GM12878 (cell line): Measurements from ENCODE around the gene JADE2. TPM values are rescaled to one million over a fixed set of nuclear protein-coding genes. Genes with fewer than 3 reads are reported as not detected.

Source experiments
- ATAC-seq: fragments of 200-7000 bp; cut with Tn5 transposase; 3 replicates; pipeline ENCODE4 v1.9.1; 2020; ENCODE audit warnings: mild to moderate bottlenecking, moderate library complexity
- BruUV-seq: library from RNA; stranded (reverse); fragments of 400-500 nt; replicated peaks from 2 replicates; lab custom pipeline; 2021; lab: Mats Ljungman, UMichigan
- CTCF ChIA-PET: fragments of 300-600 bp; sonication (Branson Sonifier 250); formaldehyde crosslinking; extraction: SDS; loops from one replicate; lab custom pipeline; 2021; ENCODE audit warnings: inconsistent platforms; lab: Yijun Ruan, JAX
- POLR2A ChIA-PET: fragments of 350-600 bp; formaldehyde crosslinking; extraction: SDS; loops from one replicate; lab custom pipeline; 2021; ENCODE audit warnings: inconsistent platforms; lab: Charles Lee
- RAD21 ChIA-PET: fragments of 300-600 bp; sonication (Branson Sonifier 250); formaldehyde crosslinking; loops from one replicate; lab custom pipeline; 2023; ENCODE audit warnings: antibody characterized with exemption; ENCODE audit not compliant: unreplicated experiment; lab: Charles Lee
- SMC1A ChIA-PET: fragments of 300-600 bp; sonication (Branson Sonifier 250); formaldehyde crosslinking; loops from one replicate; lab custom pipeline; 2023; ENCODE audit not compliant: unreplicated experiment, uncharacterized antibody; lab: Charles Lee
- DNase-seq: peaks from one replicate; pipeline ENCODE4 v3.0.0-alpha.2; 2011; ENCODE audit warnings: low read depth, low spot score
- FAIRE-seq: peaks from 3 replicates; lab custom pipeline; 2011; peaks lifted over from hg19 to GRCh38; lab: Jason Lieb, UNC
- H2AFZ ChIP-seq: 2 replicates; pipeline ENCODE4 v1.6.0; 2011; ENCODE audit warnings: low read depth, low read length, control low read depth; ENCODE audit not compliant: control insufficient read depth
- H3K27ac ChIP-seq: 2 replicates; pipeline ENCODE4 v1.5.1; 2011; ENCODE audit warnings: control low read depth; ENCODE audit not compliant: control insufficient read depth, insufficient read depth
- H3K27me3 ChIP-seq, 2 experiments: replicated peaks in 1 of 2; 2 replicates each; pipeline versions ENCODE4 v1.6.0 to v1.6.1; 2011; ENCODE audit warnings: low read length in 1 of 2; ENCODE audit not compliant: control insufficient read depth in 2 of 2, insufficient read depth in 2 of 2
- H3K36me3 ChIP-seq, 2 experiments: 2 replicates each; pipeline ENCODE4 v1.5.1; 2011; ENCODE audit warnings: low read length in 1 of 2; ENCODE audit not compliant: control insufficient read depth in 2 of 2, insufficient read depth in 2 of 2
- H3K4me1 ChIP-seq: 2 replicates; pipeline ENCODE4 v1.6.1; 2011; ENCODE audit warnings: mild to moderate bottlenecking, low read length, moderate library complexity, mixed read lengths; ENCODE audit not compliant: control insufficient read depth, insufficient read depth
- H3K4me2 ChIP-seq: 2 replicates; pipeline ENCODE4 v1.6.0; 2011; ENCODE audit warnings: control low read depth; ENCODE audit not compliant: control insufficient read depth, insufficient read depth
- H3K4me3 ChIP-seq: fragments of 200-600 bp; sonication (generic); 2 replicates; pipeline ENCODE4 v1.5.1; 2016
- H3K79me2 ChIP-seq: 2 replicates; pipeline ENCODE4 v1.6.0; 2011; ENCODE audit warnings: low read length; ENCODE audit not compliant: control insufficient read depth, insufficient read depth
- H3K9ac ChIP-seq: 2 replicates; pipeline ENCODE4 v1.8.0; 2011; ENCODE audit warnings: low read length, control low read depth, mixed read lengths; ENCODE audit not compliant: control insufficient read depth, insufficient read depth
- H3K9me3 ChIP-seq: replicated peaks from 3 replicates; pipeline ENCODE4 v1.5.1; 2011; ENCODE audit warnings: mild to moderate bottlenecking, low read length; ENCODE audit not compliant: control insufficient read depth, insufficient read depth
- H4K20me1 ChIP-seq: 2 replicates; pipeline ENCODE4 v1.6.0; 2011; ENCODE audit not compliant: control insufficient read depth, insufficient read depth
- CBFB ChIP-seq: IDR thresholded peaks from 2 replicates; pipeline ENCODE4 v1.6.1; 2016; ENCODE audit warnings: antibody characterized with exemption, low read depth
- CBX5 ChIP-seq: sonication (generic); IDR thresholded peaks from 2 replicates; pipeline ENCODE4 v1.6.1; 2016; ENCODE audit warnings: low read depth, moderate library complexity, mild to moderate bottlenecking, inconsistent platforms
- DPF2 ChIP-seq: fragments of 450-650 bp; IDR thresholded peaks from 2 replicates; pipeline ENCODE4 v1.6.1; 2017; ENCODE audit warnings: mild to moderate bottlenecking
- GABPA ChIP-seq: IDR thresholded peaks from 2 replicates; pipeline ENCODE4 v1.6.1; 2014; ENCODE audit warnings: antibody characterized with exemption, low read depth, mild to moderate bottlenecking, inconsistent platforms
- LARP7 ChIP-seq: fragments of 450-650 bp; IDR thresholded peaks from 2 replicates; pipeline ENCODE4 v1.6.1; 2017; ENCODE audit warnings: mild to moderate bottlenecking
- MTA2 ChIP-seq: fragments of 450-650 bp; IDR thresholded peaks from 2 replicates; pipeline ENCODE4 v1.6.1; 2016; ENCODE audit warnings: low read depth, mild to moderate bottlenecking, moderate library complexity
- NBN ChIP-seq: fragments of 450-650 bp; IDR thresholded peaks from 2 replicates; pipeline ENCODE4 v1.6.1; 2016
- NFXL1 ChIP-seq: fragments of 450-650 bp; IDR thresholded peaks from 2 replicates; pipeline ENCODE4 v1.6.1; 2017; ENCODE audit warnings: antibody characterized with exemption, mild to moderate bottlenecking, borderline replicate concordance
- NR2F1 ChIP-seq: fragments of 450-650 bp; conservative IDR thresholded peaks from 2 replicates; pipeline ENCODE4 v1.6.1; 2017; ENCODE audit warnings: mild to moderate bottlenecking
- PAX5 ChIP-seq: IDR thresholded peaks from 2 replicates; pipeline ENCODE4 v1.6.1; 2011; ENCODE audit warnings: low read depth, low read length, borderline replicate concordance
- SRF ChIP-seq, 2 experiments: IDR thresholded peaks; 2 replicates each; pipeline ENCODE4 v1.6.1; 2011; ENCODE audit warnings: low read depth in 2 of 2, low read length in 2 of 2, mild to moderate bottlenecking in 1 of 2, moderate library complexity in 1 of 2
- WRNIP1 ChIP-seq: IDR thresholded peaks from 2 replicates; pipeline ENCODE4 v1.6.1; 2011; ENCODE audit warnings: low read depth, low read length, improper control_type of control experiment, borderline replicate concordance
- ZBED1 ChIP-seq: IDR thresholded peaks from 2 replicates; pipeline ENCODE4 v1.6.1; 2016; ENCODE audit warnings: borderline replicate concordance
- ZNF384 ChIP-seq: IDR thresholded peaks from 2 replicates; pipeline ENCODE4 v1.6.1; 2012; ENCODE audit warnings: low read depth, mild to moderate bottlenecking, low read length, improper control_type of control experiment, borderline replicate concordance
- WGBS: methylation state at CpG from one replicate; pipeline ENCODE4 v1.1.6; 2016; ENCODE audit warnings: low lambda C conversion rate; ENCODE audit not compliant: insufficient replicate concordance, insufficient coverage; ENCODE audit errors: missing lambda C conversion rate; 5-methylcytosine and 5-hydroxymethylcytosine counted together
- in situ Hi-C: fragments of 300-500 bp; cut with MboI; formaldehyde crosslinking; loops from 9 replicates; pipeline ENCODE4 v1.14.3; 2018; ENCODE audit warnings: mixed read lengths
- intact Hi-C: fragments of 100-400 bp; cut with micrococcal nuclease; formaldehyde crosslinking; loops from one replicate; pipeline ENCODE4 v1.14.2; 2022; ENCODE audit not compliant: unreplicated experiment
- polyA plus RNA-seq, 11 experiments: library from polyadenylated mRNA; depleted of rRNA in 4 of 11; unstranded in 6 of 11; stranded (reverse) in 5 of 11; fragments of >200 nt; fragmentation: Nextera tagmentation in 4 of 11; fragmentation: Illumina TruSeq in 1 of 11; extraction: Ambion mirVana in 4 of 11; extraction: Trizol in 1 of 11; gene quantifications; 1 replicate in 1 of 11; 2 replicates in 10 of 11; pipeline versions ENCODE4 v1.2.1 to v1.2.3, GENCODE V29; 2011 to 2016; ENCODE audit warnings: inconsistent platforms in 2 of 11, missing spikeins in 2 of 11, low read depth in 1 of 11
- total RNA-seq, 4 experiments: library from RNA; depleted of rRNA in 3 of 4; stranded (reverse); fragments of >200 nt in 3 of 4; fragmentation: Illumina TruSeq in 1 of 4; extraction: Trizol in 1 of 4; gene quantifications; 2 replicates each; pipeline versions ENCODE4 v1.2.1 to v1.2.3, GENCODE V29; 2013 to 2021
- TF ChIP-seq, protein P1 (sequence below): fragments of 450-650 bp; conservative IDR thresholded peaks from 2 replicates; pipeline ENCODE4 v1.6.1; 2017; ENCODE audit warnings: mild to moderate bottlenecking, moderate library complexity
- TF ChIP-seq, protein P2 (sequence below): IDR thresholded peaks from 2 replicates; pipeline ENCODE4 v1.6.1; 2012; ENCODE audit warnings: low read depth, low read length, improper control_type of control experiment
- TF ChIP-seq, protein P3 (sequence below): fragments of 450-650 bp; IDR thresholded peaks from 2 replicates; pipeline ENCODE4 v1.6.1; 2016; ENCODE audit warnings: mild to moderate bottlenecking, moderate library complexity, borderline replicate concordance

Gene JADE2
- total and polyA plus RNA-seq, 10 of the 15 experiments (the other 5 are each of a cell fraction or from before 2014, with no cell fraction given): 1.5 to 67.0 (median 22.4) TPM

DNA sequence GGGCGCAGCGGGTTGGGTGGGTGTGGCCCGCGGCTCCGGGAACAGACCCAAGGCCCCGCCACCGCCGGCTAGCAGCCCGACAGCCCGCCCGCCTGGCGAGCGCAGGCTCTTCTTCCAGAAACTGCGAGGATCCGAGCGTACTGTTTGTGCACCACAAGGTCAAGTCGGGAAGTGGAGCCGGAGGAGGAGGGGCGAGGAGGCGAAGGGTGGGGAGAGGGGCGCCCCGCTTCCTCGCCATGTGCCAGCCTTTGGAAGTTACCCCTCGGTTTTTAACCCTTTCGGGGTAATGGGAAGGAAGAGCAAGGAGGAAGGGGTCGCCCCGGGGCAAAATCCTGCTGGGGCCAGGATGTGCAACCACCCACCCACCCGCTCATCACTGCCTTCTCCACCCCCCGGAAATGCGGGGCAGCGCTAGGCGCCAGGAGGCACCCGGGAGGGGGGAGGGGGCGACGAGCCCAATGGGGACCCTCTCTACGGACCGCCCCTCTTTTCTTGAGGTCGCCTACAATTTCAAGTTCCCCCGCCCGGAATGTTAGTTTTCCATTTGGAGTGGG is 1.1 kb upstream of the JADE2 start:
- peaks cover 7% of the 10 kb centered on the region for H3K4me1 ChIP-seq
- 1% methylated on average over 39 of the region's 40 CpGs for WGBS
- intact Hi-C loops: loop anchor here (2.0 kb wide), 2 partner anchors 20 to 22 kb away; no protein-coding TSS in a partner anchor
- CTCF ChIA-PET: interaction anchor here (0.5 to 2.8 kb wide), 14 partner anchors 19 to 161 kb away, joined by 3 to 12 read pairs (median 3); partner anchors contain the start of gene CDKN2AIPNL
- peaks cover 2 to 6% of the 10 kb centered on the region in 2 experiments; a peak in 1 of 4 replicates for H3K27me3 ChIP-seq
- peak overlapping the region; percentile 91 for H3K4me3 ChIP-seq
- DNase-seq (no peak), FAIRE-seq (no peak), ATAC-seq (peak; percentile 29)
- no peaks in the 10 kb centered on the region for H3K36me3 ChIP-seq
- peaks cover 46% of the 10 kb centered on the region for H3K79me2 ChIP-seq
- SMC1A ChIA-PET: interaction anchor here (0.6 to 13.4 kb wide), 13 partner anchors 9 to 342 kb away, joined by 3 to 148 read pairs (median 4); partner anchors contain the start of gene CDKN2AIPNL
- in situ Hi-C loops: no loop called here
- peak overlapping the region; percentile 100 for H3K9ac ChIP-seq
- no TSS peak for BruUV-seq
- RAD21 ChIA-PET: interaction anchor here (0.6 to 11.0 kb wide), 24 partner anchors 9 to 667 kb away, joined by 3 to 144 read pairs (median 4); partner anchors contain the start of genes CDKN2AIPNL and UBE2B
- POLR2A ChIA-PET: interaction anchor here (0.6 to 6.8 kb wide), 18 partner anchors 9 to 699 kb away, joined by 3 to 60 read pairs (median 5); partner anchors contain the start of gene UBE2B
- H2AFZ ChIP-seq: peak overlapping the region; percentile 84
- no peaks in the 10 kb centered on the region for H3K9me3 ChIP-seq
- peak overlapping the region; percentile 99 for H3K4me2 ChIP-seq
- no peaks in the 10 kb centered on the region for H4K20me1 ChIP-seq
- H3K27ac ChIP-seq: peak overlapping the region; percentile 97
- peak; percentile 54; the same call in 1 of the 2 replicates for TF ChIP-seq LARP7
- TF ChIP-seq CBFB: no peak
- no peak for TF ChIP-seq SRF (IDR thresholded peaks at IDR 0.05; ENCODE audit: low read depth in 2 of 2, low read length in 2 of 2)
- TF ChIP-seq, protein P1, sequence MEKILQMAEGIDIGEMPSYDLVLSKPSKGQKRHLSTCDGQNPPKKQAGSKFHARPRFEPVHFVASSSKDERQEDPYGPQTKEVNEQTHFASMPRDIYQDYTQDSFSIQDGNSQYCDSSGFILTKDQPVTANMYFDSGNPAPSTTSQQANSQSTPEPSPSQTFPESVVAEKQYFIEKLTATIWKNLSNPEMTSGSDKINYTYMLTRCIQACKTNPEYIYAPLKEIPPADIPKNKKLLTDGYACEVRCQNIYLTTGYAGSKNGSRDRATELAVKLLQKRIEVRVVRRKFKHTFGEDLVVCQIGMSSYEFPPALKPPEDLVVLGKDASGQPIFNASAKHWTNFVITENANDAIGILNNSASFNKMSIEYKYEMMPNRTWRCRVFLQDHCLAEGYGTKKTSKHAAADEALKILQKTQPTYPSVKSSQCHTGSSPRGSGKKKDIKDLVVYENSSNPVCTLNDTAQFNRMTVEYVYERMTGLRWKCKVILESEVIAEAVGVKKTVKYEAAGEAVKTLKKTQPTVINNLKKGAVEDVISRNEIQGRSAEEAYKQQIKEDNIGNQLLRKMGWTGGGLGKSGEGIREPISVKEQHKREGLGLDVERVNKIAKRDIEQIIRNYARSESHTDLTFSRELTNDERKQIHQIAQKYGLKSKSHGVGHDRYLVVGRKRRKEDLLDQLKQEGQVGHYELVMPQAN: peak; percentile 61; the same call in 1 of the 2 replicates
- TF ChIP-seq ZBED1: no peak
- peak; percentile 68; the same call in 1 of the 2 replicates for TF ChIP-seq MTA2
- peak; percentile 48; the same call in 1 of the 2 replicates for TF ChIP-seq NBN
- TF ChIP-seq NFXL1: no peak
- TF ChIP-seq, protein P2, sequence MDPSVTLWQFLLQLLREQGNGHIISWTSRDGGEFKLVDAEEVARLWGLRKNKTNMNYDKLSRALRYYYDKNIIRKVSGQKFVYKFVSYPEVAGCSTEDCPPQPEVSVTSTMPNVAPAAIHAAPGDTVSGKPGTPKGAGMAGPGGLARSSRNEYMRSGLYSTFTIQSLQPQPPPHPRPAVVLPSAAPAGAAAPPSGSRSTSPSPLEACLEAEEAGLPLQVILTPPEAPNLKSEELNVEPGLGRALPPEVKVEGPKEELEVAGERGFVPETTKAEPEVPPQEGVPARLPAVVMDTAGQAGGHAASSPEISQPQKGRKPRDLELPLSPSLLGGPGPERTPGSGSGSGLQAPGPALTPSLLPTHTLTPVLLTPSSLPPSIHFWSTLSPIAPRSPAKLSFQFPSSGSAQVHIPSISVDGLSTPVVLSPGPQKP: no peak
- 0 out of 2 replicates have a peak, but pooled peaks have one; percentile 16 for TF ChIP-seq ZNF384
- TF ChIP-seq WRNIP1: no peak
- no peak for TF ChIP-seq CBX5
- 0 out of 2 replicates have a peak, but pooled peaks have one; percentile 27 for TF ChIP-seq GABPA
- TF ChIP-seq PAX5: 0 out of 2 replicates have a peak, but pooled peaks have one; percentile 6
- peak; percentile 82 for TF ChIP-seq DPF2
- peak; percentile 81 for TF ChIP-seq NR2F1
- TF ChIP-seq, protein P3, sequence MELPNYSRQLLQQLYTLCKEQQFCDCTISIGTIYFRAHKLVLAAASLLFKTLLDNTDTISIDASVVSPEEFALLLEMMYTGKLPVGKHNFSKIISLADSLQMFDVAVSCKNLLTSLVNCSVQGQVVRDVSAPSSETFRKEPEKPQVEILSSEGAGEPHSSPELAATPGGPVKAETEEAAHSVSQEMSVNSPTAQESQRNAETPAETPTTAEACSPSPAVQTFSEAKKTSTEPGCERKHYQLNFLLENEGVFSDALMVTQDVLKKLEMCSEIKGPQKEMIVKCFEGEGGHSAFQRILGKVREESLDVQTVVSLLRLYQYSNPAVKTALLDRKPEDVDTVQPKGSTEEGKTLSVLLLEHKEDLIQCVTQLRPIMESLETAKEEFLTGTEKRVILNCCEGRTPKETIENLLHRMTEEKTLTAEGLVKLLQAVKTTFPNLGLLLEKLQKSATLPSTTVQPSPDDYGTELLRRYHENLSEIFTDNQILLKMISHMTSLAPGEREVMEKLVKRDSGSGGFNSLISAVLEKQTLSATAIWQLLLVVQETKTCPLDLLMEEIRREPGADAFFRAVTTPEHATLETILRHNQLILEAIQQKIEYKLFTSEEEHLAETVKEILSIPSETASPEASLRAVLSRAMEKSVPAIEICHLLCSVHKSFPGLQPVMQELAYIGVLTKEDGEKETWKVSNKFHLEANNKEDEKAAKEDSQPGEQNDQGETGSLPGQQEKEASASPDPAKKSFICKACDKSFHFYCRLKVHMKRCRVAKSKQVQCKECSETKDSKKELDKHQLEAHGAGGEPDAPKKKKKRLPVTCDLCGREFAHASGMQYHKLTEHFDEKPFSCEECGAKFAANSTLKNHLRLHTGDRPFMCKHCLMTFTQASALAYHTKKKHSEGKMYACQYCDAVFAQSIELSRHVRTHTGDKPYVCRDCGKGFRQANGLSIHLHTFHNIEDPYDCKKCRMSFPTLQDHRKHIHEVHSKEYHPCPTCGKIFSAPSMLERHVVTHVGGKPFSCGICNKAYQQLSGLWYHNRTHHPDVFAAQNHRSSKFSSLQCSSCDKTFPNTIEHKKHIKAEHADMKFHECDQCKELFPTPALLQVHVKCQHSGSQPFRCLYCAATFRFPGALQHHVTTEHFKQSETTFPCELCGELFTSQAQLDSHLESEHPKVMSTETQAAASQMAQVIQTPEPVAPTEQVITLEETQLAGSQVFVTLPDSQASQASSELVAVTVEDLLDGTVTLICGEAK: 0 out of 2 replicates have a peak, but pooled peaks have one; percentile 25
